ENCODE measurements around the gene HSPA14.
"Not testable (repeated sequence)": the region's sequence is repeated elsewhere in the genome, so short reads cannot be mapped to it uniquely, and the experiment has no call there.

HSPA14 gene

GRCh38 chr10:14884082-14884481 is 46.0 kb downstream of the HSPA14 start:
- no peak for DNase-seq

GRCh38 chr10:14889318-14889717 is 51.2 kb downstream of the HSPA14 start:
- no peak for DNase-seq

- DNase-seq, result no peak
These were observed 53.0 kb downstream of the HSPA14 start for GRCh38 chr10:14891151-14891550.

GRCh38 chr10:14904316-14904732 is 66.2 kb downstream of the HSPA14 start:
- no peak for DNase-seq

- DNase-seq, result no peak
These were observed 66.8 kb downstream of the HSPA14 start for GRCh38 chr10:14904864-14905263.

GRCh38 chr10:14905890-14906289 is 67.8 kb downstream of the HSPA14 start:
- DNase-seq, result no peak

GRCh38 chr10:14906765-14907164 is 68.7 kb downstream of the HSPA14 start:
- no peak for DNase-seq

- not testable (repeated sequence) for DNase-seq
These were observed 69.5 kb downstream of the HSPA14 start for GRCh38 chr10:14907591-14907990.

- no peak for DNase-seq
These were observed 71.0 kb downstream of the HSPA14 start for GRCh38 chr10:14909101-14909500.

- no peak for DNase-seq
These were observed 72.8 kb downstream of the HSPA14 start for GRCh38 chr10:14910953-14911352.

- DNase-seq, result no peak
These were observed 73.7 kb downstream of the HSPA14 start for GRCh38 chr10:14911801-14912200.

GRCh38 chr10:14916600-14916999 is 78.5 kb downstream of the HSPA14 start:
- DNase-seq, result no peak

GRCh38 chr10:14917827-14918226 is 79.7 kb downstream of the HSPA14 start:
- no peak for DNase-seq

- DNase-seq, result no peak
These were observed 80.9 kb downstream of the HSPA14 start for GRCh38 chr10:14918964-14919363.
